NB4 (cell line): ENCODE data around the gene SART3.
A peak's percentile ranks its signal among the peaks of the same experiment; 100 is the strongest.

Source experiments
- MYC ChIP-seq: IDR thresholded peaks from 2 replicates; pipeline ENCODE4 v1.6.1; 2011; ENCODE audit warnings: low read depth, low read length
- POLR2A ChIP-seq: IDR thresholded peaks from 2 replicates; pipeline ENCODE4 v1.6.1; 2011; ENCODE audit warnings: mild to moderate bottlenecking; ENCODE audit not compliant: insufficient read length; ENCODE audit errors: extremely low read depth
- TF ChIP-seq, protein P1 (sequence below): IDR thresholded peaks from one replicate; pipeline ENCODE4 v1.5.1; 2012; ENCODE audit warnings: low read depth, low read length
- TF ChIP-seq, protein P2 (sequence below): IDR thresholded peaks from 2 replicates; pipeline ENCODE4 v1.6.1; 2011; ENCODE audit warnings: low read depth, low read length

DNA sequence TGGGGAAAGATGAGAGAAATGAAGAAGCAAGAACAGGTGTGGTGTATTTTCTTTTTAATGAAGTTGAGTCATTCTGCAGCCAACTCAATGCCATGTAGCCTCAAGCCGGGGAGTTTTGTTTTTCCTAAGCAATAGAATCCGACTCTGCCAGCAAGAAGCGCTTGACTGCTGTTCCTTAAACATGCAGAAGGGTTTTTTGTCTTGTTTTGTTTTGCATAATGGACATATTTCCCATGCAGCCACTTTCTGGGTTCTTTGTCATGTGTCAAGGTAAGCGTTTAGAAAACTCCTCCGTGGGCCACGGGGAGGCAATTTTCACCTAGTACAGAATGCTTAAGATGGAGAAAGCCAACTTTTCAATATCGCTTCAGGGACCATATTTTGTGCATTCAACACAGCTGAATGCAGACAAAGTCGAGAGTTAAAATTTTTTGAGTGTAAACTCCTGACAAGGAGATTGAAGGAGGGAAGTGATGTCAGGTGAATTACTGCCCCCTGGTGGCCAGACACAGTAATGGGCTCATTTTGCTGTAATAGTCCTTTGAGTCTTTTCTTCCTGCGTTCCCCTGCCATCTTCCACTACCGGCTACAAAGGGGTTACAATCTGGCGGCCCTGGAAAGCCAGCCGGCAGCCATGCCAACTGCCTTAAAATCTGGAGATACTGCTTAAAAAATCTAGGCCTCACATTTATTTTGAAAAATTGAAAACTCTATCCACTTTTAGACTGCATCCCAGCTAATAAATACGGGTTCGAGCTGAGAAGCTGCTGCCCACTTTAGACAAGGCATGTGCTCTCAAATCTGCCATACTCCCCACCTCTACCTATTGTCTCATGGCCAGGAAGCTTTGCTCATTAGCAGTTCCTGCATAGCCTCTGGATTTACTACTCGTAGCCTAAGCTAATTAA lies 49.1 kb downstream of the SART3 start:
- TF ChIP-seq, protein P1, sequence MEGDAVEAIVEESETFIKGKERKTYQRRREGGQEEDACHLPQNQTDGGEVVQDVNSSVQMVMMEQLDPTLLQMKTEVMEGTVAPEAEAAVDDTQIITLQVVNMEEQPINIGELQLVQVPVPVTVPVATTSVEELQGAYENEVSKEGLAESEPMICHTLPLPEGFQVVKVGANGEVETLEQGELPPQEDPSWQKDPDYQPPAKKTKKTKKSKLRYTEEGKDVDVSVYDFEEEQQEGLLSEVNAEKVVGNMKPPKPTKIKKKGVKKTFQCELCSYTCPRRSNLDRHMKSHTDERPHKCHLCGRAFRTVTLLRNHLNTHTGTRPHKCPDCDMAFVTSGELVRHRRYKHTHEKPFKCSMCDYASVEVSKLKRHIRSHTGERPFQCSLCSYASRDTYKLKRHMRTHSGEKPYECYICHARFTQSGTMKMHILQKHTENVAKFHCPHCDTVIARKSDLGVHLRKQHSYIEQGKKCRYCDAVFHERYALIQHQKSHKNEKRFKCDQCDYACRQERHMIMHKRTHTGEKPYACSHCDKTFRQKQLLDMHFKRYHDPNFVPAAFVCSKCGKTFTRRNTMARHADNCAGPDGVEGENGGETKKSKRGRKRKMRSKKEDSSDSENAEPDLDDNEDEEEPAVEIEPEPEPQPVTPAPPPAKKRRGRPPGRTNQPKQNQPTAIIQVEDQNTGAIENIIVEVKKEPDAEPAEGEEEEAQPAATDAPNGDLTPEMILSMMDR = peak; percentile 90
- TF ChIP-seq MYC (0 out of 2 replicates have a peak, but pooled peaks have one; percentile 20), POLR2A (no peak)
- TF ChIP-seq, protein P2, sequence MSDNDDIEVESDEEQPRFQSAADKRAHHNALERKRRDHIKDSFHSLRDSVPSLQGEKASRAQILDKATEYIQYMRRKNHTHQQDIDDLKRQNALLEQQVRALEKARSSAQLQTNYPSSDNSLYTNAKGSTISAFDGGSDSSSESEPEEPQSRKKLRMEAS = peak; percentile 39; the same call in 1 of the 2 replicates
